ENCODE data around the gene FOXN1. TPM values are rescaled to one million over a fixed set of nuclear protein-coding genes. Genes with fewer than 3 reads are reported as not detected.

FOXN1 gene
- total RNA-seq, 5 donors from 2014 or later (not counting 1 experiment from before 2014, with no cell fraction given) = not detected

DNA sequence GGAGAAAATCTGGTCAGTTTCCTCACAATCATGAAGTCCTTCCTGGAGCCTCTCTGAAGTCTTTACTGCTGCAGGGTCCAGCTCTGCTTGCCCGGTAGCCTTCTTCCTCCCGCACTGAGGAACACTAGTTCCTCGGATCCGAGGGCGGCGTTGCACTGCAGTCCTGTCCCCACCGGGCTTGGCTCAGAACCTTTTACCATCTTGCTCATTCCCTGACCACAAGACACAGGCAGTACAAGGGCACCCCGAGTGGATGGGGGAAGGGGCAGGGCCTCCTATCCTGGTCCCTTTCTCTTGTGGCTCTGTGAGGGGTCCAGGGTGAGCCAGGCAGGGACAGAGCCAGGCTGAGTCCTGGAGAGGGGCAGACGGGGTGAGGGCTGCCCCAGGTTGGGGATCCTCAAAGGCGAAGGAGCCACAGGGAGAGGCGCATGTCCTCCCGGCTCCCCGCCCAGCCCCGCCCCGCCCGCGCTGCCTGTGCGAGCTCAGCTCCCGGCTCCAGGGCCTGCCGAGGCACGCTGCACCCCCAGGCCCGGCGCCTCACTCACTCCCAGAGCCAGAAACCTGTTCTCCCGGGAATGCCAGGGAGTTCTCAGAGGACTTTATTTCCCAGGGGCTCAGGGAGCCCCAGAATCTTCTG, 1.5 kb downstream of the FOXN1 start:
- Histone ChIP-seq H3K4me1 (ENCODE audit: control insufficient read depth in 1 of 2, extremely low read depth in 1 of 2, insufficient read depth in 2 of 2, low read length in 2 of 2) (no peaks in the 10 kb centered on the region), H3K9me3 (no peaks in the 10 kb centered on the region), H3K27me3 (replicated peaks in 1 of 2; ENCODE audit: control insufficient read depth in 2 of 2, extremely low read depth in 1 of 2, insufficient read depth in 2 of 2, low read length in 1 of 2) (peaks cover 2 to 73% of the 10 kb centered on the region in 2 experiments), H3K4me3 (ENCODE audit: control insufficient read depth in 1 of 2, extremely low read depth in 1 of 2, low read length in 1 of 2) (no peak overlapping the region), H3K27ac (ENCODE audit: low read length) (no peak overlapping the region), H3K36me3 (ENCODE audit: control insufficient read depth in 2 of 2, extremely low read depth in 1 of 2, insufficient read depth in 1 of 2, low read length in 1 of 2) (no peaks in the 10 kb centered on the region)
- DNase-seq (no peak), ATAC-seq (replicated peaks in 1 of 4) (no peak)
- Mint-ChIP-seq H3K4me3 (no peak overlapping the region), H3K27me3 (peaks cover 27 to 53% of the 10 kb centered on the region in 2 donors), H3K36me3 (no peaks in the 10 kb centered on the region), H3K9me3 (no peaks in the 10 kb centered on the region), H3K27ac (no peak overlapping the region), H3K4me1 (no peaks in the 10 kb centered on the region)
- WGBS (ENCODE audit: insufficient coverage) = 82% methylated on average over 15 of the region's 24 CpGs
- ChIA-PET POLR2A (no interaction called here), CTCF (no interaction called here)

DNA sequence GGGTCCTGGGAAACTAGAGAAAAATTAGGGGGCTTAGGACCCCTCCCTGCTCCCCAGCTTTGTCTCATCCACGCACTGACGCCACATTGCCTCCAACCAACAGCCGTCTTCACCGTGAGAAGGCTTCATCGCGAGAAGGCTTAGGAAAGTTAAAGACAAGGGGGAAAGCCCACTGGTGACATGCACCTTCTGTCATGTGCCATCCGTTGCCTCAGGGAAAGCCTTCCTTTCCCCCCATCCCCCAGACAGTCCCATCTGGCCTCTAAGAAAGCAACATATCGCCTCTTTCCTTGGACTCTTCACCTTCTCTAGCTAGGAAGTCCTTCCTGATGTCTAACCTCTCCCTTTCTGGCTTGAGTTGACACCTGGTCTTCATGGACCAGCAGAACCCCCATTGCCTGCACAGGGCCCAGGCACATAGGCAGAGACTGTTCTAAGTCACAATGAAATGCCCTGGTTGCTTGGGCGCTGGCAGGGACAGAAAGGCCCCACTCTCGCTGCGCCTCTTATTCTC, 2.1 kb downstream of the FOXN1 start:
- H3K4me1 Mint-ChIP-seq = no peaks in the 10 kb centered on the region
- 80% methylated on average over 10 of the region's 11 CpGs for WGBS (ENCODE audit: insufficient coverage)
- no peaks in the 10 kb centered on the region for H3K36me3 Mint-ChIP-seq
- CTCF ChIA-PET = no interaction called here
- POLR2A ChIA-PET = no interaction called here
- Histone ChIP-seq H3K4me1 (ENCODE audit: control insufficient read depth in 1 of 2, extremely low read depth in 1 of 2, insufficient read depth in 2 of 2, low read length in 2 of 2) (no peaks in the 10 kb centered on the region), H3K27ac (ENCODE audit: low read length) (no peak overlapping the region), H3K9me3 (no peaks in the 10 kb centered on the region), H3K4me3 (ENCODE audit: control insufficient read depth in 1 of 2, extremely low read depth in 1 of 2, low read length in 1 of 2) (no peak overlapping the region), H3K27me3 (replicated peaks in 1 of 2; ENCODE audit: control insufficient read depth in 2 of 2, extremely low read depth in 1 of 2, insufficient read depth in 2 of 2, low read length in 1 of 2) (peaks cover 2 to 74% of the 10 kb centered on the region in 2 experiments), H3K36me3 (ENCODE audit: control insufficient read depth in 2 of 2, extremely low read depth in 1 of 2, insufficient read depth in 1 of 2, low read length in 1 of 2) (no peaks in the 10 kb centered on the region)
- ATAC-seq (replicated peaks in 1 of 4) = no peak
- H3K27ac Mint-ChIP-seq = no peak overlapping the region
- peaks cover 27 to 54% of the 10 kb centered on the region in 2 donors for H3K27me3 Mint-ChIP-seq
- H3K4me3 Mint-ChIP-seq = no peak overlapping the region
- no peaks in the 10 kb centered on the region for H3K9me3 Mint-ChIP-seq
- DNase-seq = no peak

DNA sequence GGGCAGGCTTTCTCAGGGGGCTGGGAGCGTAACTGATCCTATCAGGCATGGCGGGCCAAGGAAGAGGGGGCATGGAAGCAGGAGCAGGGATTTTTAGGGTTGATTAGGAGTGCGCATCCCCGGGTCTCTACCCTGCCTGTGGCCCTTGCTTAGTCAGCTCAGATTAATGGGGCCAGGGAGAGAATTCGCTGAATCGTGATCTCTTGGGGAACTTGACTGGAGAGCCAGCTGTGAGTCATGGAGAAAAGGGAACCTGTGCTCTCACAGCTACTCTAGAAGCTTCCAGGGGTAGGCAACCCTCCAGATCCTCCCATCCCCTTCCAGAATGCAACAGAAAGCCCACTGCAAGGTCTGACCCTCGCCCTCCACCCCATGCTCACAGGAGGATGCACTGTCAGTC, 3.6 kb downstream of the FOXN1 start:
- ChIA-PET POLR2A (no interaction called here), CTCF (no interaction called here)
- H3K9me3 ChIP-seq = no peaks in the 10 kb centered on the region
- no peaks in the 10 kb centered on the region for H3K9me3 Mint-ChIP-seq
- H3K27ac Mint-ChIP-seq = no peak overlapping the region
- no peaks in the 10 kb centered on the region for H3K36me3 ChIP-seq (ENCODE audit: control insufficient read depth in 2 of 2, extremely low read depth in 1 of 2, insufficient read depth in 1 of 2, low read length in 1 of 2)
- ATAC-seq (replicated peaks in 1 of 4) (no peak), DNase-seq (no peak)
- WGBS (ENCODE audit: insufficient coverage) = 49% methylated on average over 5 of the region's 7 CpGs
- H3K4me3 Mint-ChIP-seq = no peak overlapping the region
- H3K27me3 Mint-ChIP-seq = peaks cover 26 to 60% of the 10 kb centered on the region in 2 donors
- H3K4me1 ChIP-seq (ENCODE audit: control insufficient read depth in 1 of 2, extremely low read depth in 1 of 2, insufficient read depth in 2 of 2, low read length in 2 of 2) = no peaks in the 10 kb centered on the region
- H3K4me3 ChIP-seq (ENCODE audit: control insufficient read depth in 1 of 2, extremely low read depth in 1 of 2, low read length in 1 of 2) = no peak overlapping the region
- no peaks in the 10 kb centered on the region for H3K4me1 Mint-ChIP-seq
- peaks cover 0 to 89% of the 10 kb centered on the region in 2 experiments for H3K27me3 ChIP-seq (replicated peaks in 1 of 2; ENCODE audit: control insufficient read depth in 2 of 2, extremely low read depth in 1 of 2, insufficient read depth in 2 of 2, low read length in 1 of 2)
- no peak overlapping the region for H3K27ac ChIP-seq (ENCODE audit: low read length)
- no peaks in the 10 kb centered on the region for H3K36me3 Mint-ChIP-seq

DNA sequence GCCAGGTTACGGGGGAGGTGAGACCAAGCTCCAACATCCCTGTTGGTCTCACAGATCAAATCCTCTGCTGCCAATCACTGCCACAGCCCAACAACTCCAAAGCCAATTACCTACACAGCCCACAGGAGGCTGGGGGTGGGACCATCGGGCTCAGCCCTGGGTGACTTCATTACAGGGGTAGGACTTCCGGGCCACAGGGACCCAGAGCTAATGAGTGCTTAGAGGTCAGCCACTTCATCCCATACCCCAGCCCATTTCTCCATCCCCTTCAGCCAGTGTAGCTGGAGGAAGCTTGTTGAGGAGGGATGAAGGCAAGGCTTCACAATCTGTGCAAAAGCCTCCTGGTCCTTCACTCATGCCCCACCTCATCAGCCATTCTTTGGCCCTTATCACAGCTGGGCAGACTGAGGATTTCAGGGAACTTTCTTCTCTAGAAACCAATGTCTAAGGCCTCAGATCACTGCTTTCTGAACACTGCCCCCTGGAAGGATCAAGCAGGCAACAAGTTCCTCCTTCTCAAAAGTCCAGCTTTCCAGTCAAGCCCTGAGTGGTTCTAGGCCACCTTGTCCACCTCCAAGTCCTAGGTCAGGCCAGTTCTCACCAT, 5.8 kb downstream of the FOXN1 start:
- H3K4me1 ChIP-seq (ENCODE audit: control insufficient read depth in 1 of 2, extremely low read depth in 1 of 2, insufficient read depth in 2 of 2, low read length in 2 of 2) = no peaks in the 10 kb centered on the region
- no peak for ATAC-seq (replicated peaks in 1 of 4)
- H3K4me3 ChIP-seq (ENCODE audit: control insufficient read depth in 1 of 2, extremely low read depth in 1 of 2, low read length in 1 of 2) = no peak overlapping the region
- H3K4me3 Mint-ChIP-seq = no peak overlapping the region
- H3K27me3 Mint-ChIP-seq = peaks cover 22 to 47% of the 10 kb centered on the region in 2 donors
- no peaks in the 10 kb centered on the region for H3K36me3 Mint-ChIP-seq
- H3K27ac ChIP-seq (ENCODE audit: low read length) = no peak overlapping the region
- no peak overlapping the region for H3K27ac Mint-ChIP-seq
- no peaks in the 10 kb centered on the region for H3K4me1 Mint-ChIP-seq
- peaks cover 0 to 75% of the 10 kb centered on the region in 2 experiments for H3K27me3 ChIP-seq (replicated peaks in 1 of 2; ENCODE audit: control insufficient read depth in 2 of 2, extremely low read depth in 1 of 2, insufficient read depth in 2 of 2, low read length in 1 of 2)
- DNase-seq = no peak
- no peaks in the 10 kb centered on the region for H3K9me3 ChIP-seq
- no peaks in the 10 kb centered on the region for H3K9me3 Mint-ChIP-seq
- WGBS (ENCODE audit: insufficient coverage) = no CpG with 5 or more reads among the region's 3 CpGs
- POLR2A ChIA-PET = no interaction called here
- CTCF ChIA-PET = interaction anchor here in 1 of 2 donors (0.6 kb wide), 2 partner anchors 17 to 93 kb away, joined by 3 read pairs; no protein-coding TSS in a partner anchor
- H3K36me3 ChIP-seq (ENCODE audit: control insufficient read depth in 2 of 2, extremely low read depth in 1 of 2, insufficient read depth in 1 of 2, low read length in 1 of 2) = no peaks in the 10 kb centered on the region

DNA sequence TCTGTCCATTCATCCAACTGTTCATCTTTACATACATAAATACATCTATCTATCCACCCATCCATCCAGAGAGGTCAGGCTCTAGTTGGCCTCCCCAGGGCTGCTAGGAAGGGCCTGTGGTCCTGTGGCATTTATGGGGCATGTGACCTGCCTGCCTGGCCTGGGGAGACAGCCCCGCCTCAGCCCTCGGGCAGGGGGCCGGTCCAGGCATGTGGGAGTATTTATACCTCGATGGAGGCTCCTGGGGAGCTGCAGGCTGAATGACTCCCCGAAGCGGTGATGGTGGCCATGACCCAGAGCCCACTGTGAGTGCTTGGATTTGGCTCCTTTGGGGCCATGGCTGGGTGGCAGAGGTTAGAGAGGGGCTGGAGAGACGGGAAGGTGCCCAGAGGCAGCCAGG, 7.3 kb downstream of the FOXN1 start:
- no peak overlapping the region for H3K4me3 Mint-ChIP-seq
- no peaks in the 10 kb centered on the region for H3K4me1 ChIP-seq (ENCODE audit: control insufficient read depth in 1 of 2, extremely low read depth in 1 of 2, insufficient read depth in 2 of 2, low read length in 2 of 2)
- no peaks in the 10 kb centered on the region for H3K9me3 Mint-ChIP-seq
- POLR2A ChIA-PET = no interaction called here
- H3K27me3 ChIP-seq (replicated peaks in 1 of 2; ENCODE audit: control insufficient read depth in 2 of 2, extremely low read depth in 1 of 2, insufficient read depth in 2 of 2, low read length in 1 of 2) = peaks cover 0 to 61% of the 10 kb centered on the region in 2 experiments
- H3K9me3 ChIP-seq = no peaks in the 10 kb centered on the region
- no peak for ATAC-seq (replicated peaks in 1 of 4)
- H3K36me3 Mint-ChIP-seq = no peaks in the 10 kb centered on the region
- no peaks in the 10 kb centered on the region for H3K36me3 ChIP-seq (ENCODE audit: control insufficient read depth in 2 of 2, extremely low read depth in 1 of 2, insufficient read depth in 1 of 2, low read length in 1 of 2)
- no peak overlapping the region for H3K27ac Mint-ChIP-seq
- no peaks in the 10 kb centered on the region for H3K4me1 Mint-ChIP-seq
- CTCF ChIA-PET = no interaction called here
- no peak overlapping the region for H3K27ac ChIP-seq (ENCODE audit: low read length)
- H3K27me3 Mint-ChIP-seq = peaks cover 18 to 42% of the 10 kb centered on the region in 2 donors
- no peak for DNase-seq
- H3K4me3 ChIP-seq (ENCODE audit: control insufficient read depth in 1 of 2, extremely low read depth in 1 of 2, low read length in 1 of 2) = no peak overlapping the region
- 78% methylated on average over 7 of the region's 7 CpGs for WGBS (ENCODE audit: insufficient coverage)

DNA sequence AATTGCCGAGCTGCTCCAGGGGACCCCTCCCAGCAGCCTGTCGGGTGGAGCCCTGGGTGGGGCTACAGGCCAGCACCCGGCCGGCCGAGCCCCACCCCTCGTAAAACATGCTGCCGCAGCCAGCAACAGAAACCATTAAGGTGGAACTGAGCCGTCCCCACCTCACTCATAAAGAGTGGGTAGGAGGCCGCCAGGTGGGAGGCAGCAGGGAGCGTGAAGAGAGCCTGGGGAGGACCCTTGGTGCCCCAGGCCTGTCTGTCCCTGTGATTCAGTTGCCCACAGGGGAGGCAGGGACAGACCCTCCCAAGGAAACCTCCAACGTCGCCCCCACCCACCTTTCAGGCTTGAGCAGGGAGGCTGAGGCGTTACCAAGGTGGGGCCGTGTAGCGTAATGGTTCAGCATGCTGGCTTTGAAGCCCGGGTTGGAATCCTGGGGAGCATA, 8.4 kb downstream of the FOXN1 start:
- Histone ChIP-seq H3K9me3 (no peaks in the 10 kb centered on the region), H3K4me3 (ENCODE audit: control insufficient read depth in 1 of 2, extremely low read depth in 1 of 2, low read length in 1 of 2) (no peak overlapping the region), H3K4me1 (ENCODE audit: control insufficient read depth in 1 of 2, extremely low read depth in 1 of 2, insufficient read depth in 2 of 2, low read length in 2 of 2) (no peaks in the 10 kb centered on the region), H3K27ac (ENCODE audit: low read length) (no peak overlapping the region), H3K36me3 (ENCODE audit: control insufficient read depth in 2 of 2, extremely low read depth in 1 of 2, insufficient read depth in 1 of 2, low read length in 1 of 2) (no peaks in the 10 kb centered on the region), H3K27me3 (replicated peaks in 1 of 2; ENCODE audit: control insufficient read depth in 2 of 2, extremely low read depth in 1 of 2, insufficient read depth in 2 of 2, low read length in 1 of 2) (peaks cover 0 to 54% of the 10 kb centered on the region in 2 experiments)
- DNase-seq = no peak
- Mint-ChIP-seq H3K36me3 (no peaks in the 10 kb centered on the region), H3K4me1 (no peaks in the 10 kb centered on the region), H3K27me3 (peaks cover 10 to 34% of the 10 kb centered on the region in 2 donors), H3K27ac (no peak overlapping the region), H3K9me3 (no peaks in the 10 kb centered on the region), H3K4me3 (no peak overlapping the region)
- ChIA-PET POLR2A (interaction anchor here in 1 of 2 donors (0.6 kb wide), 1 partner anchor 23 kb away, joined by 3 read pairs; no protein-coding TSS in a partner anchor), CTCF (no interaction called here)
- WGBS (ENCODE audit: insufficient coverage) = 89% methylated on average over 7 of the region's 16 CpGs
- no peak for ATAC-seq (replicated peaks in 1 of 4)

All from T-cell (primary cell).